ENCODE results near the gene KCNJ6. TPM values are rescaled to one million over a fixed set of nuclear protein-coding genes. Genes with fewer than 3 reads are reported as not detected.

Gene KCNJ6
- total and polyA plus RNA-seq, 2 of the 8 experiments (the other 6 are each of a cell fraction or from before 2014, with no cell fraction given), result 0.51 to 1.2 TPM

GRCh38 chr21:37821092-37821491 is 95.2 kb downstream of the KCNJ6 start (continued):
- TF ChIP-seq RAD21 (IDR thresholded peaks at IDR 0.05 in 1 of 2, conservative IDR thresholded peaks at IDR 0.05 in 1 of 2; ENCODE audit: low read depth in 2 of 2, low read length in 2 of 2), result no peak
- TF ChIP-seq KDM4A (IDR thresholded peaks at IDR 0.05; ENCODE audit: low read depth, low read length, severe bottlenecking), result no peak
- no peak for TF ChIP-seq JUN (IDR thresholded peaks at IDR 0.05; ENCODE audit: low read depth, low read length)
- no peak for TF ChIP-seq SP2 (IDR thresholded peaks at IDR 0.05; ENCODE audit: low read length)
- no peak for TF ChIP-seq POLR2AphosphoS5 (IDR thresholded peaks at IDR 0.05; ENCODE audit: low read depth, low read length)
- TF ChIP-seq SUZ12 (IDR thresholded peaks at IDR 0.05; ENCODE audit: low read length), result no peak
